Gastrocnemius medialis (tissue), 4 donors: ENCODE results near the gene KIF16B.

Source experiments
- POLR2A ChIP-seq, 2 donors: fragments of 450-650 bp; IDR thresholded peaks; one replicate each; pipeline ENCODE4 v1.6.1; 2017; ENCODE audit warnings: antibody characterized with exemption in 2 of 2, mild to moderate bottlenecking in 2 of 2, moderate library complexity in 2 of 2
- TF ChIP-seq, protein P1 (sequence below), 5 experiments: fragments of 450-650 bp in 3 of 5; fragments of 200-600 bp in 2 of 5; sonication (generic) in 2 of 5; IDR thresholded peaks in 4 of 5; conservative IDR thresholded peaks in 1 of 5; 1 replicate in 4 of 5; 2 replicates in 1 of 5; pipeline ENCODE4 v1.5.1; 2016 to 2019; ENCODE audit warnings: antibody characterized with exemption in 5 of 5, mild to moderate bottlenecking in 3 of 5, moderate library complexity in 3 of 5

DNA sequence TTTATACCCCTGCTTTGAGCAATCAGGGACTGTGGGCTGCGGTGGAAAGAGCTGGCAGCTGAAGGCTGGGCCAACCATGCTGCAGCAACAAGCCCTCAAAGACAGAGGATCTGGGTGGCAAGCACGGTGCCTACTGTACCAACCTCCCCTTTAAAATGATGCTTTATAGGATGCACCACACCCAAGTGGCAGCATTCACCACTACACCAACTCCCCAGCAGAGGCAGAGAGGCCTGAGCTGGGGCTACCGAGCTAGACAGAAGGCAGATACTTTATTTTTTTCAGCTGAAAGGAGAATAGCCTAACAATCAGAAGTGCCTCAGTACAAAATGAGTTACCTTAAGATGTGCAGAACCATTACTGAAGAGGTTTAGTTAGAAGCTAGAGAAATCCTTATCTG is 31.4 kb downstream of the KIF16B start:
- TF ChIP-seq, protein P1, sequence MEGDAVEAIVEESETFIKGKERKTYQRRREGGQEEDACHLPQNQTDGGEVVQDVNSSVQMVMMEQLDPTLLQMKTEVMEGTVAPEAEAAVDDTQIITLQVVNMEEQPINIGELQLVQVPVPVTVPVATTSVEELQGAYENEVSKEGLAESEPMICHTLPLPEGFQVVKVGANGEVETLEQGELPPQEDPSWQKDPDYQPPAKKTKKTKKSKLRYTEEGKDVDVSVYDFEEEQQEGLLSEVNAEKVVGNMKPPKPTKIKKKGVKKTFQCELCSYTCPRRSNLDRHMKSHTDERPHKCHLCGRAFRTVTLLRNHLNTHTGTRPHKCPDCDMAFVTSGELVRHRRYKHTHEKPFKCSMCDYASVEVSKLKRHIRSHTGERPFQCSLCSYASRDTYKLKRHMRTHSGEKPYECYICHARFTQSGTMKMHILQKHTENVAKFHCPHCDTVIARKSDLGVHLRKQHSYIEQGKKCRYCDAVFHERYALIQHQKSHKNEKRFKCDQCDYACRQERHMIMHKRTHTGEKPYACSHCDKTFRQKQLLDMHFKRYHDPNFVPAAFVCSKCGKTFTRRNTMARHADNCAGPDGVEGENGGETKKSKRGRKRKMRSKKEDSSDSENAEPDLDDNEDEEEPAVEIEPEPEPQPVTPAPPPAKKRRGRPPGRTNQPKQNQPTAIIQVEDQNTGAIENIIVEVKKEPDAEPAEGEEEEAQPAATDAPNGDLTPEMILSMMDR (IDR thresholded peaks at IDR 0.05 in 4 of 5, conservative IDR thresholded peaks at IDR 0.05 in 1 of 5) = no peak
- TF ChIP-seq POLR2A (IDR thresholded peaks at IDR 0.05) = no peak
